Astrocyte of the spinal cord (primary cell): ENCODE data around the gene OAS2.

Source experiments
- DNase-seq: peaks from one replicate; pipeline ENCODE4 v3.0.0; 2011; ENCODE audit warnings: low read depth, low spot score
- H3K4me3 ChIP-seq: 2 replicates; pipeline ENCODE4 v1.5.1; 2011; ENCODE audit warnings: low read depth, mild to moderate bottlenecking, low read length, moderate library complexity
- in situ Hi-C: cut with HindIII; loops from 2 replicates; pipeline ENCODE4 v1.10.0; 2017; ENCODE audit warnings: low sequenced_read_pairs
- TF ChIP-seq, protein P1 (sequence below): IDR thresholded peaks from 2 replicates; pipeline ENCODE4 v1.5.1; 2012; ENCODE audit warnings: low read depth, mild to moderate bottlenecking, low read length, inconsistent platforms

Gene OAS2

DNA sequence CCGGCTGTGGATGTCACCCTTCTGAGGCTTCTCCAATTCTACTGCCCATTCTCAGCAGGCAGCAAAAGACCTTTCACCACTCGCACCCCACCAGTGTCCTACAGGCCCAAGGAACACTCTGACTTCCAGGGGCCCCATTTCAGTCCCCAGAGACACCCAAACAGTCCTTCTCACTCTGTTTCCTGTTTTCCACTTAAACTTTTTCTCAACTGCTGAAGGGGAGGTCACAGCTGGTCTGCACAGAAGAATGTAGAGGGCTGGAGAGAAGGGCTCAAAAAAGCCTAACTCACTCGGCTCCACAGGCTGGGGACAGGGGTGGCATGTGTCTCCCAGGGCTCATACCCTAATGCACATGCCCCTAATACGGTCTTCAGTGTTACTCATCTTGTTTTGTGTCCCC is 74.0 kb downstream of the OAS2 start:
- in situ Hi-C loops = no loop called here
- DNase-seq = no peak
- TF ChIP-seq, protein P1, sequence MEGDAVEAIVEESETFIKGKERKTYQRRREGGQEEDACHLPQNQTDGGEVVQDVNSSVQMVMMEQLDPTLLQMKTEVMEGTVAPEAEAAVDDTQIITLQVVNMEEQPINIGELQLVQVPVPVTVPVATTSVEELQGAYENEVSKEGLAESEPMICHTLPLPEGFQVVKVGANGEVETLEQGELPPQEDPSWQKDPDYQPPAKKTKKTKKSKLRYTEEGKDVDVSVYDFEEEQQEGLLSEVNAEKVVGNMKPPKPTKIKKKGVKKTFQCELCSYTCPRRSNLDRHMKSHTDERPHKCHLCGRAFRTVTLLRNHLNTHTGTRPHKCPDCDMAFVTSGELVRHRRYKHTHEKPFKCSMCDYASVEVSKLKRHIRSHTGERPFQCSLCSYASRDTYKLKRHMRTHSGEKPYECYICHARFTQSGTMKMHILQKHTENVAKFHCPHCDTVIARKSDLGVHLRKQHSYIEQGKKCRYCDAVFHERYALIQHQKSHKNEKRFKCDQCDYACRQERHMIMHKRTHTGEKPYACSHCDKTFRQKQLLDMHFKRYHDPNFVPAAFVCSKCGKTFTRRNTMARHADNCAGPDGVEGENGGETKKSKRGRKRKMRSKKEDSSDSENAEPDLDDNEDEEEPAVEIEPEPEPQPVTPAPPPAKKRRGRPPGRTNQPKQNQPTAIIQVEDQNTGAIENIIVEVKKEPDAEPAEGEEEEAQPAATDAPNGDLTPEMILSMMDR = no peak
- no peak overlapping the region for H3K4me3 ChIP-seq

DNA sequence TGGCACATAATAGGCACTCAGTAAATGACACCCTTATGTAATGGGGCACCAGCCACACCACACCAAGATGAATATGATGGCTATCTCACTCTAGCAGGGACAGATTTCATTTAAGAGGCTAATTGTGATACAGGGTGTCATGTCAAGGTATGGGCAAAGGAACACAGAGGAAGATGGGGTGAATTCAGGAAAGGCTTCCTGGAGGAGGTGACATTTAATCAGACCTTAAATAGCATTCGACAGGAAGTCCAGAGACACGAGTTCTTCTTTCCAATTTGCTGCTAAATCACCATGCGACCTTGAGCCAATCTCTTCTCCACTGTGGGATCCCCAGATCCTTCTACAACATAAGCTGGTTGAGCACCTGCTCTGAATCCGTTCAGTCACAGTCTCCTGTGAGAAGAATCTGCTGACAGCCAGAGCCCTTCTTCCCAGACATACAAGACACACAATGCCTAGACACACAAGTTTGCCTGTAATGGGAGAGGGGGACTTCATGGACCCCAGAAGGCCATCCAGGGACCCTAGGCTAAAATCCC is 76.7 kb downstream of the OAS2 start:
- TF ChIP-seq, protein P1 = no peak
- no peak overlapping the region for H3K4me3 ChIP-seq
- no peak for DNase-seq
- in situ Hi-C loops = no loop called here

DNA sequence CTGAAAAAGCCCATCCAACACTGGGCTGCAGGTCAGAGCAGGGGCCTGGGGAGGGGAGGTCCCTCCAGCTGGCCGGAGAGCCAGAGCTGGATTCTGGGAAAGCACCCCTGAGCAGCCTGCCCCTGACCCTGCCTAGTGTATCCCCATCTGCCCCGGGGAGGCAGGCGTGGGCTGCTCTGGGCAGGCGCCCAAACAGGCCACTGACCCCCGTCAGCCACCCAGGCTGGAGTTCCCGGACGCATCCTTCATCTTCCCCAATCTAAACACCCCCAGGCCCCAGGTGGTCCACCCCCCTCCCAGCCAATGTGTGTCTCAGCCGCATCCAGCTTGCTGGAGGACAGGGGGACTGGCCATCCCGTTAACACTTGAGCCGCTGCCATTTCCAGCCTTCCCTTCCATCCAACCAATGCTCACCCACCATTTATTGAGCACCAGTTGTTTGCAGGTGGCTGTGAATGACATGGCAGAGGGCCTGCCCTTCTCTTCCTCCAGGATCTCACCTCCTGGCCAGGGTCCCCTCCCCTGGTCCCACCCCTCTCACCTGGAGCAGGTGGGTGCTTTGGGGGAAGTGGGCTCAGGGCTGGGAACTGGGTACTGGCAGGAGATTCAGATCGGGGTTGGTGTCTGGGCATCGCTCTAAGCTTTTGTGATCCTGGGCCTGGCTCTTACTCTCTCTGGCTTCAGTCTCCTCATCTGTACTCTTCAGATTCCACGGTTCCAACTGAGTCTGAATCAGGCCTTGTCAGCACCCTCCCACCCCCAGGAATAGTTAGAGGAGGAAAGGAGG is 77.5 kb downstream of the OAS2 start:
- H3K4me3 ChIP-seq = no peak overlapping the region
- in situ Hi-C loops = no loop called here
- no peak for DNase-seq
- TF ChIP-seq, protein P1 = no peak

DNA sequence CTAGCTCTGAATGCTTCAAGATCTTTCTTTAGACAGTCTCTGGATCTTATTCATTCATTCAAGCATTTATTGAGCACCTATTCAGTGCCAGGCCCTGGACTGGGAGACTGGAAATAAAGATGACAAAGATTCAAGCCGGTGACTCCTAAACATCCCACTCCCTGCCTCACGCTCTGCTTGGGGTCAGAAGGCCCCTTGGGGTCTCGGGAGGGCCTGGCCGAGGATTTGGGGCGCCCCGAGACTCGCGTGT is 78.0 kb downstream of the OAS2 start:
- in situ Hi-C loops = no loop called here
- TF ChIP-seq, protein P1 = no peak
- no peak for DNase-seq
- no peak overlapping the region for H3K4me3 ChIP-seq

DNA sequence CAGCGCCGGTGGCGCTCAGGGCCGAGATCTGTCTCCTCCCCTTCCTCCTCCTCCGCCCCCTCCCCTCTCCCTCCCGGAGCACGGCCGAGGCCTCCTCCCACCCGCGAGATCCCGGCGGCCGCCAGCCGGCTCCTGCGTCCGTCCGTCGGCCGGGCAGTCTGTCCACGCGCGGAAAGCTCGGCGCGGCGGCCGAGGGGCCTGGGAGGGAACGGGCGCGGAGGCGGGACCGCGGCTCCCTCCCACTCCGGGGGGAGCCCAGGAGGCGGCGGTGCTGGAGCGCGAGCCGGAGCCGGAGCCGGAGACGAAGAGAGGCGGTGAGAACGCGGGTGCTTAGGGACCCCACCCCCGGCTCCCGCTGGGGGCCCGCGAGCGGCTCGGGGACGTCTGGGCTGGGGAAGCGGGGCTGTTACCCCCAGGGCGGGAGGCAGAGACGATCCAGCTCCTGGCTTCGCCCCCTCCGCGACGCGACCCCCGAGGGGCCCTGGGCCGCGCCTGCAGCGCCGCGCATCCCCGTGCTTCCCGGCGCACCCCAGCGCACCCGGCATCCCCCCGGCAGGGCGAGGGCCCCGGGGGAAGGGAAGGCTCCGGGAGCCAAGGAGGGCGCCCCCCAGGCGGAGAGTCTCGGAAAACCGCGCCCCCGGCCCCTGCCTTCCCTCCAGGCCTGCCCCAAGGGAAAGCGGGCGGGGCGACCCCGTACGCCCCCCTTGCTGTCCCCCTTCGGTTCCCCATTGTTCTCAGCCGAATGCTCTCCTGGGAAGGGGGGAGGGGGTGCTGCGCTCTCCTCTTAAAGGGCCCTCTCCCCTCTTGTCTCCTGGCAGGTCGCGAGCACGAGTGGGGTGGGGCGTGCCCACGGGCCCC is 78.5 kb downstream of the OAS2 start, which contains the start of gene DTX1:
Gene DTX1 (plus strand): TSS at position 100 of the 858 bp plus-strand sequence. CDS start 1,463 bp downstream, outside the sequence.
- TF ChIP-seq, protein P1 = no peak
- DNase-seq = no peak
- no peak within 1 kb of the TSS for H3K4me3 ChIP-seq
- in situ Hi-C loops = no loop called here

DNA sequence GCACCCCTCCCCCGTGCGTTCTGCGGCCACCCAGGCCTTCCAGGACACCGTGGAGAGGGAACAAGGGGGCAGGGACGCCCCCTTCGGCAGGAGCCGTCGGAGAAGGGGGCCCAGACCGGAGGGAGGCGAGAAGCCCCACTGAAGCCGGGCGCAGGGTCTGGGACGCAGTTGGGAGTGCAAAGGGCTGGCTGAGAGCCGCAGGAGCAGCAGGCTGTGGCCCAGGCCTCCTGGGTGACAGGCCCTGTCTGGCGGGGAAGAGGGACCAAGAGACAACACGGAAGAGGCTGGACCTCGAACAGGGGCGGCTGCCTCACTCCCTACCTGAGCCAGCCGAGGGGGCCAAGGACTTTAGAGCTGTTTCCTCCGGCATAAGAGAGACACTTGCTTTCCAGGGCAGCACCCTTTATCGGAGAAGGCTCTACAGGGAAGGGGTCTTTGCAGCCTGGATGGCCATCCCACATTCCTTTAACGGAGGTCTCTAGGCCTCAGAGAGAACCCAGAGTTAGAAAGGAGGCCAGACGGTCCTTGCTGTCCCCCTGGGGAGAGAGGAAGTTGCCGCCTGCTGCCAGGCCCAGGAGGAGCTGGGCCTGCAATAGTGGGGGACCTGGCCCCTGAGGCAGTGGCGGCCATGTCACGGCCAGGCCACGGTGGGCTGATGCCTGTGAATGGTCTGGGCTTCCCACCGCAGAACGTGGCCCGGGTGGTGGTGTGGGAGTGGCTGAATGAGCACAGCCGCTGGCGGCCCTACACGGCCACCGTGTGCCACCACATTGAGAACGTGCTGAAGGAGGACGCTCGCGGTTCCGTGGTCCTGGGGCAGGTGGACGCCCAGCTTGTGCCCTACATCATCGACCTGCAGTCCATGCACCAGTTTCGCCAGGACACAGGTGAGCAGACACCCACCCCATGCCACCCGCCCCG is 79.5 kb downstream of the OAS2 start:
- H3K4me3 ChIP-seq = no peak overlapping the region
- DNase-seq = no peak
- TF ChIP-seq, protein P1 = no peak
- in situ Hi-C loops = no loop called here
